CD4-positive, alpha-beta T cell treated with Interleukin-15 for 4 hours (primary cell): Measurements from ENCODE around the gene KIRREL3.

Experiments used
- DNase-seq: peaks from one replicate; pipeline ENCODE4 v3.0.0-alpha.2; 2020; ENCODE audit warnings: low spot score

Gene KIRREL3

GRCh38 chr11:126914941-126915340 lies 85.6 kb downstream of the KIRREL3 start:
- no peak for DNase-seq

- no peak for DNase-seq
These were observed 86.4 kb downstream of the KIRREL3 start for GRCh38 chr11:126914166-126914565.

- DNase-seq = no peak
These were observed 96.0 kb downstream of the KIRREL3 start for GRCh38 chr11:126904520-126904919.

GRCh38 chr11:126901783-126902182 lies 98.8 kb downstream of the KIRREL3 start:
- DNase-seq = no peak

GRCh38 chr11:126899961-126900748 lies 100.4 kb downstream of the KIRREL3 start:
- no peak for DNase-seq

- no peak for DNase-seq
These were observed 101.8 kb downstream of the KIRREL3 start for GRCh38 chr11:126898802-126899201.

GRCh38 chr11:126897430-126897829 lies 103.1 kb downstream of the KIRREL3 start:
- no peak for DNase-seq

GRCh38 chr11:126896025-126896424 lies 104.5 kb downstream of the KIRREL3 start:
- DNase-seq = no peak

- DNase-seq = no peak
These were observed 106.8 kb downstream of the KIRREL3 start for GRCh38 chr11:126893796-126894195.

GRCh38 chr11:126892756-126893155 lies 107.8 kb downstream of the KIRREL3 start:
- no peak for DNase-seq

- no peak for DNase-seq
These were observed 108.9 kb downstream of the KIRREL3 start for GRCh38 chr11:126891556-126892217.

- no peak for DNase-seq
These were observed 110.0 kb downstream of the KIRREL3 start for GRCh38 chr11:126890561-126890960.

GRCh38 chr11:126888115-126888712 lies 112.4 kb downstream of the KIRREL3 start:
- no peak for DNase-seq

GRCh38 chr11:126886636-126887035 lies 113.9 kb downstream of the KIRREL3 start:
- DNase-seq = no peak

- DNase-seq = no peak
These were observed 114.5 kb downstream of the KIRREL3 start for GRCh38 chr11:126886085-126886484.

GRCh38 chr11:126884594-126884993 lies 116.0 kb downstream of the KIRREL3 start:
- no peak for DNase-seq

- DNase-seq = no peak
These were observed 116.4 kb downstream of the KIRREL3 start for GRCh38 chr11:126884192-126884591.

GRCh38 chr11:126880872-126881271 lies 119.7 kb downstream of the KIRREL3 start:
- no peak for DNase-seq

- no peak for DNase-seq
These were observed 121.1 kb downstream of the KIRREL3 start for GRCh38 chr11:126879516-126879915.

- no peak for DNase-seq
These were observed 121.6 kb downstream of the KIRREL3 start for GRCh38 chr11:126878913-126879482.

GRCh38 chr11:126874831-126875230 lies 125.7 kb downstream of the KIRREL3 start:
- no peak for DNase-seq

- no peak for DNase-seq
These were observed 126.3 kb downstream of the KIRREL3 start for GRCh38 chr11:126874276-126874675.

GRCh38 chr11:126871792-126872191 lies 128.8 kb downstream of the KIRREL3 start:
- no peak for DNase-seq
